Brain microvascular endothelial cell (primary cell): ENCODE measurements around the gene BICDL1.

Experiments used
- DNase-seq: peaks from one replicate; pipeline ENCODE4 v3.0.0-alpha.2; 2020
- H3K27ac ChIP-seq: fragments of 250-450 bp; sonication (Bioruptor Pico); 2 replicates; pipeline ENCODE4 v1.5.1; 2020; ENCODE audit warnings: mild to moderate bottlenecking, moderate library complexity
- H3K27me3 ChIP-seq: fragments of 250-450 bp; sonication (Bioruptor Pico); replicated peaks from 2 replicates; pipeline ENCODE4 v1.5.1; 2020; ENCODE audit warnings: mild to moderate bottlenecking
- H3K36me3 ChIP-seq: fragments of 250-450 bp; sonication (Bioruptor Pico); replicated peaks from 2 replicates; pipeline ENCODE4 v1.5.1; 2020; ENCODE audit warnings: mild to moderate bottlenecking
- H3K4me3 ChIP-seq: 2 replicates; pipeline ENCODE4 v1.5.1; 2011; ENCODE audit warnings: low read depth, mild to moderate bottlenecking, control low read depth, low read length, moderate library complexity
- CTCF ChIP-seq: IDR thresholded peaks from 2 replicates; pipeline ENCODE4 v1.5.1; 2011; ENCODE audit warnings: low read depth, mild to moderate bottlenecking, moderate library complexity, low read length, control low read depth, inconsistent platforms; ENCODE audit errors: missing control alignments
- in situ Hi-C: cut with HindIII; loops from 2 replicates; pipeline ENCODE4 v1.10.0; 2017; ENCODE audit warnings: low sequenced_read_pairs, low pct_ligation_motif_present

BICDL1 gene

GRCh38 chr12:120125029-120125428 is 136.0 kb downstream of the BICDL1 start:
- no peak overlapping the region for H3K4me3 ChIP-seq
- H3K27me3 ChIP-seq: no peaks in the 10 kb centered on the region
- no peak for TF ChIP-seq CTCF
- peaks cover 42% of the 10 kb centered on the region for H3K36me3 ChIP-seq
- in situ Hi-C loops: no loop called here
- no peak overlapping the region for H3K27ac ChIP-seq
- DNase-seq: no peak

GRCh38 chr12:120125792-120126634 is 137.0 kb downstream of the BICDL1 start:
- peaks cover 52% of the 10 kb centered on the region for H3K36me3 ChIP-seq
- in situ Hi-C loops: no loop called here
- H3K27ac ChIP-seq: no peak overlapping the region
- no peak overlapping the region for H3K4me3 ChIP-seq
- TF ChIP-seq CTCF: no peak
- no peak for DNase-seq
- H3K27me3 ChIP-seq: no peaks in the 10 kb centered on the region

DNA sequence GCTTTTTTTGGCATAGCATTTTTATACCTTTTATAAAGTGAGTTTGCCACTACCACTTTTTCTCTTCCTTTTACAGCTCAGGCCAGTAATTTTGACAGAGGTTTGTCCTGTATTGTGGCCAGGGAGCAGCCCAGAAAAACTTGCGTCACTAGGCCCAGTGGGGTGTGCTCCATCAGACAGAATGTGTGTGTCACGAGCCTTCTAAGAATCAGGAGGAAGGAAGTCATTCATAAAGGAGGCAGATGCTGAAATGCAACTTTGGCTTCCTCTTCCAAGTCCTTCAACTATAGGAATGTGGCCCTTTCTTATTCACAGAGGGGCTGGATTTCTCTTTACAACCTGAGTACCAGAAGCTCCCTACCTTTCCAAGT is 137.6 kb downstream of the BICDL1 start:
- no peak for DNase-seq
- Histone ChIP-seq H3K36me3 (peaks cover 58% of the 10 kb centered on the region), H3K4me3 (no peak overlapping the region), H3K27ac (no peak overlapping the region), H3K27me3 (no peaks in the 10 kb centered on the region)
- in situ Hi-C loops: no loop called here
- no peak for TF ChIP-seq CTCF

DNA sequence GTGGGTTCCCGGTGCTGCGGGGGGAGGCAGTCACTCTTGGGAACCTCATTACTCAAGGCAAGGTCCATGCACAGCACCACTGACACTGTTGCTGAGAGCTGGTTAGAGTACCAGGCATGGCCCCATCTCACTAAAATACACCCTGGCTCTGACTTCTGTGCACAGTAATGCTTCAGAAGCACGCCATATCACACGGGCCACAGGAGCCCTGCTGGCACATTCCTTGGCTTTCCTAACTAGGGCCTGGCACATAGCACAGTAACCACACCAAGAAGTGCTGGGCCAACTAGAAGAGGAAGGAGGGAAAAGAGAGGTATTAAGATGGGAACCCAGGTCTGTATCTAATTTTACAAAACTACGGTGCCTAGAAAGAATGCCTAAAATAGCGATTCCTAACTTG is 141.0 kb downstream of the BICDL1 start:
- no peaks in the 10 kb centered on the region for H3K27me3 ChIP-seq
- TF ChIP-seq CTCF: no peak

DNA sequence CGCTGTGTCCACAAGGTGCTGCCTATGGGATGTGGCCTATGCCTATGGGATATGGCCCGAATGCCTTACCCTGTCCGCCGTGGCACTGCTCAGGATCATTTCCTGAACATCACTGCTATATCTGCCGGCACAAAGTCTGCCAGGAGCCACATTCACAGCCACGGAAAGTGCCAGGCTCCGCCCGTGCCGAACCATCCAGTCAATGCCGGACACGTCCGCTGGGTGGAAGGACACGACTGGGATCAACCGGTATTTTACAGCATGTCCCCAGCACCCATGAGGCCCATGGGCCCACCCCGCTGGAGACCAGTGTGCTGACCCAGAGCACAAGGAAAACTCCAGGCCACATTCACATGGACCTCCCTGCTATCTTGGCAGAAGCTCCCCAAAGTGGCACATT is 142.1 kb downstream of the BICDL1 start:
- DNase-seq: no peak
- Histone ChIP-seq H3K36me3 (peaks cover 97% of the 10 kb centered on the region), H3K27me3 (no peaks in the 10 kb centered on the region), H3K27ac (no peak overlapping the region), H3K4me3 (no peak overlapping the region)
- in situ Hi-C loops: no loop called here
- TF ChIP-seq CTCF: no peak

More for the DNA sequence above, 141.0 kb downstream of the BICDL1 start:
- peaks cover 92% of the 10 kb centered on the region for H3K36me3 ChIP-seq
- H3K27ac ChIP-seq: no peak overlapping the region
- no peak overlapping the region for H3K4me3 ChIP-seq
- no peak for DNase-seq
- in situ Hi-C loops: no loop called here
